Measurements from ENCODE around the gene CDON. TPM values are rescaled to one million over a fixed set of nuclear protein-coding genes. Genes with fewer than 3 reads are reported as not detected.

The CDON gene
- total RNA-seq, 1 experiment from 2014 or later: 10.1 TPM

DNA sequence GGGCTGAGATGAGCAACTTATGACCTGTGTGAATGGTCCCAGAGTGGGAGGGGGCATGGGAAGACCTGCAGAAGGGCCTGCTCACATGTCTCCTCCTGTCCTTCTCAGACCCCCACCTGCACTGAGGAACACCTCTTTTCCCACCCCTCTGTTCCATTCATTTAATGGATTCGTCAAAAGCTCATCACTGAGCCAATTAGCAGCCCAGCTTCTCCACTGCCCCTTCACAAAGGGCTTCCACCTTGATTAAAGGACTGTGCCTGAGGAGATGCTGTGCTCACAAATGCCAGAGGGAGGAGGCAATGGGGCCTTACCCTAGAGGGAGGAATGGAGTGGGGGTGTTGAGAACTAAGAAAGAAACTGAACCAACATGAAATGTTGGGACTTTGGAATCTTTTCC lies 14.0 kb upstream of the CDON start:
- CTCF ChIA-PET: no interaction called here
- Histone ChIP-seq H4K20me1 (ENCODE audit: low read length) (no peaks in the 10 kb centered on the region), H3K27me3 (ENCODE audit: low read length) (no peaks in the 10 kb centered on the region), H3K4me1 (ENCODE audit: insufficient read depth, low read length) (peaks cover 41% of the 10 kb centered on the region), H3K4me2 (ENCODE audit: low read length) (no peak overlapping the region), H3K9me3 (ENCODE audit: low read length) (no peaks in the 10 kb centered on the region), H3K9me2 (replicated peaks; ENCODE audit: low read length) (no peaks in the 10 kb centered on the region), H3K79me2 (ENCODE audit: low read length) (no peaks in the 10 kb centered on the region), H2AFZ (ENCODE audit: low read length) (no peak overlapping the region), H3K9ac (ENCODE audit: low read length) (no peak overlapping the region), H3K36me3 (ENCODE audit: low read depth, low read length) (no peaks in the 10 kb centered on the region), H3K4me3 (ENCODE audit: low read length) (no peak overlapping the region), H3K27ac (ENCODE audit: low read length) (no peak overlapping the region), H3F3A (ENCODE audit: low read length, unreplicated experiment) (no peaks in the 10 kb centered on the region)
- intact Hi-C loops (cut with micrococcal nuclease): no loop called here
- POLR2A ChIA-PET (ENCODE audit: unreplicated experiment): no interaction called here
- ATAC-seq (no peak), DNase-seq (no peak)
- BruUV-seq (replicated peaks): no TSS peak
- no peak for TF ChIP-seq EZH2phosphoT487 (IDR thresholded peaks at IDR 0.05; ENCODE audit: borderline replicate concordance, low read length)
- no peak for TF ChIP-seq EZH2 (IDR thresholded peaks at IDR 0.05; ENCODE audit: low read length, unreplicated experiment)
- TF ChIP-seq, protein P1, sequence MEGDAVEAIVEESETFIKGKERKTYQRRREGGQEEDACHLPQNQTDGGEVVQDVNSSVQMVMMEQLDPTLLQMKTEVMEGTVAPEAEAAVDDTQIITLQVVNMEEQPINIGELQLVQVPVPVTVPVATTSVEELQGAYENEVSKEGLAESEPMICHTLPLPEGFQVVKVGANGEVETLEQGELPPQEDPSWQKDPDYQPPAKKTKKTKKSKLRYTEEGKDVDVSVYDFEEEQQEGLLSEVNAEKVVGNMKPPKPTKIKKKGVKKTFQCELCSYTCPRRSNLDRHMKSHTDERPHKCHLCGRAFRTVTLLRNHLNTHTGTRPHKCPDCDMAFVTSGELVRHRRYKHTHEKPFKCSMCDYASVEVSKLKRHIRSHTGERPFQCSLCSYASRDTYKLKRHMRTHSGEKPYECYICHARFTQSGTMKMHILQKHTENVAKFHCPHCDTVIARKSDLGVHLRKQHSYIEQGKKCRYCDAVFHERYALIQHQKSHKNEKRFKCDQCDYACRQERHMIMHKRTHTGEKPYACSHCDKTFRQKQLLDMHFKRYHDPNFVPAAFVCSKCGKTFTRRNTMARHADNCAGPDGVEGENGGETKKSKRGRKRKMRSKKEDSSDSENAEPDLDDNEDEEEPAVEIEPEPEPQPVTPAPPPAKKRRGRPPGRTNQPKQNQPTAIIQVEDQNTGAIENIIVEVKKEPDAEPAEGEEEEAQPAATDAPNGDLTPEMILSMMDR (conservative IDR thresholded peaks at IDR 0.05; ENCODE audit: low read depth, low read length): no peak

DNA sequence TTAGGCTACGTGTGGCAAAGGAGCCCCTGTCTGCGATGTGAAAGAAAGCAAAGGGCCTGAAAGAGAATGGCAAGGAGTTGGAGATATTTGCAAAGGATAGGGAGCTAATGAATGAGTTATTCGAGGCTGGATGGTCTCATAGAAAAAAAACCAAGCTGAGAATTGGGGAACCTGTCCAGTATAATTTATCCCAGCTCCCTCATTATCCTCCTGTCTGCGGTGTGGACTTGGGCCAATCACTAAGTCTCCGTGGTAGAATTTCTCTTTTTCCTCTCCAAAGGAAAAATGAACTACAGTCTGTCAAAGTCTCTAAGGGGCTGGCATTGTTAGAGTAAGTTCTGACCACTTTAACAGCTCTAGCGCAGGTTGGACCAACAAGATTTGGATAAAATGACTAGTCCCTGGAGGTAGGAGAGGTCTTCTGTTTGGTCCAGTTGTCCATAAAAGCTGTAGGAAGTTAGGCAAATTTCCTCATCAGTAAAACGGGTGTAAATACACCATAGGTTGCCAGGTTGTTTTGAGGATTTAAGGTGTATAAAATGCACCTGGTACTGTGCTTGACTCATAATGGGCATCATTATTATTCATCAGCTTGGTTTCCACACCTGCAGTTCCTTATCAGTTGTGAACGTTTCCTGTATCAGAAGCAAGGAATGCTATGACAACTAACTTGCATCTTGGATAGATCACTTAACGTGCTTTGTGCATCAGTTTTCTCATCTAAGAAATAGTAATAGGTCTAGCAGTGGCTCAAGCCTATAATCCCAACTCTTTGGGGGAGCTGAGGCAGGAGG lies 10.3 kb upstream of the CDON start:
- H3K9me3 ChIP-seq (ENCODE audit: low read length): no peaks in the 10 kb centered on the region
- ATAC-seq: no peak

More for the DNA sequence above, 10.3 kb upstream of the CDON start:
- intact Hi-C loops (cut with micrococcal nuclease): no loop called here
- H3K36me3 ChIP-seq (ENCODE audit: low read depth, low read length): no peaks in the 10 kb centered on the region
- peak; percentile 41 for DNase-seq
- TF ChIP-seq EZH2phosphoT487 (IDR thresholded peaks at IDR 0.05; ENCODE audit: borderline replicate concordance, low read length) (no peak), EZH2 (IDR thresholded peaks at IDR 0.05; ENCODE audit: low read length, unreplicated experiment) (no peak)
- TF ChIP-seq, protein P1 (conservative IDR thresholded peaks at IDR 0.05; ENCODE audit: low read depth, low read length): no peak
- no peaks in the 10 kb centered on the region for H3F3A ChIP-seq (ENCODE audit: low read length, unreplicated experiment)
- H3K27me3 ChIP-seq (ENCODE audit: low read length): no peaks in the 10 kb centered on the region
- no peak overlapping the region for H2AFZ ChIP-seq (ENCODE audit: low read length)
- no peak overlapping the region for H3K27ac ChIP-seq (ENCODE audit: low read length)
- no peaks in the 10 kb centered on the region for H3K79me2 ChIP-seq (ENCODE audit: low read length)
- no peak overlapping the region for H3K4me3 ChIP-seq (ENCODE audit: low read length)
- no peaks in the 10 kb centered on the region for H4K20me1 ChIP-seq (ENCODE audit: low read length)
- ChIA-PET CTCF (no interaction called here), POLR2A (ENCODE audit: unreplicated experiment) (no interaction called here)
- no TSS peak for BruUV-seq (replicated peaks)
- H3K4me1 ChIP-seq (ENCODE audit: insufficient read depth, low read length): peaks cover 19% of the 10 kb centered on the region
- H3K9me2 ChIP-seq (replicated peaks; ENCODE audit: low read length): no peaks in the 10 kb centered on the region
- H3K9ac ChIP-seq (ENCODE audit: low read length): no peak overlapping the region
- peak overlapping the region; percentile 53; the same call in 1 of the 2 replicates for H3K4me2 ChIP-seq (ENCODE audit: low read length)
